ENCODE results near the gene PRDM16.

PRDM16 gene

DNA sequence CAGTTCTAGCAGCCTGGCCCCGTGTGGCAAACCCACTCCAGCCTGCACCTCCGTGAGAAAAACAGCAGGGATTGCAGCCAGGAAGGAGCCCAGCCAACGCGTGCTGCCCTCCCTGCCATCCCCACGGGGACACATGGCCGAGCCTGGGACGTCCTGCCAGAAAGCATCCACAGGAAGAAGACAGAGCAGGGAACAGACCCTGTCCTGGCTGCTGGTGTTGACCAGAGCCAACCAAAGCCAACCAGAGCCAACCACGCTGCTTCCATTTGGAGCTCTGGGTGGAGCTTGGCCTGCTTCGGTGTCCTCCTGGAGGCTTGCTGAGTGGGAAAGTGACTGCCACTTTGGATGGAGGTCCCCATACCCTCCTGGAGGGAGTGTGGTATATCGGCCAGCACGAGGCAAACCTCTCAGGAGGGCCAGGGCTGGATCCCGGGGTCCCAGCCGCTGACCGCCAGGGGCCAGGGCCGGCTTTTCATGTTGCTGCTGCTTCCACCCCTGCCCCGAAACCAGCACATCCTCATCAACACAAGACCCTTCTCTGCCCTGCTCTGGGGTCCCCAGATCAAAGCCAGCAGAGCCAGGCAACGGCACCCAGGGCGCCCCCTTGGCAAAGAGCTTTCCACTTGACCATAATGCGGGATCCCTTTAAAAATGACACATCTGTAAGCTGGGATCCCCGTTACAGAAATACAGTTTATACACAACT lies 304.9 kb downstream of the PRDM16 start:
- DNase-seq (ENCODE audit: low spot score), result no peak

DNA sequence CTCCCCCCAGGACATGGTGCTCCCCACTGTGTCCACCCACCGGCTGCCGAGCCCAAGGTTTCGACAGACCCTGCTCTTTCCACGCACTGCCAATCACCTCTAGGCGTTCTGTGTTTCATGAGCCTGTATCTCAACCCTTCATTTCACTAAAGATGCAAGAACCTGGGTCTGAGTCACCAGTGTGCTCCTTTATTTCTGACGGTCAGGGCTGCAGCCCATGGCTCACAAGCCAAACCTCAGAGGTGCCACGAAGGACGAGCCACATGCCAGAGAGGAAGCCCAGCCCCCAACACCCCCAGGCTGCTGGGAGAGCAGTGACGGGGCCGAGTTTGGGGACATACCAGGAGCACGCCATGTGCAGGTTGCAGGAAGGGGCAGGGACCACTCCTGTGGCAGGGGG lies 306.2 kb downstream of the PRDM16 start:
- DNase-seq (ENCODE audit: low spot score), result no peak

DNA sequence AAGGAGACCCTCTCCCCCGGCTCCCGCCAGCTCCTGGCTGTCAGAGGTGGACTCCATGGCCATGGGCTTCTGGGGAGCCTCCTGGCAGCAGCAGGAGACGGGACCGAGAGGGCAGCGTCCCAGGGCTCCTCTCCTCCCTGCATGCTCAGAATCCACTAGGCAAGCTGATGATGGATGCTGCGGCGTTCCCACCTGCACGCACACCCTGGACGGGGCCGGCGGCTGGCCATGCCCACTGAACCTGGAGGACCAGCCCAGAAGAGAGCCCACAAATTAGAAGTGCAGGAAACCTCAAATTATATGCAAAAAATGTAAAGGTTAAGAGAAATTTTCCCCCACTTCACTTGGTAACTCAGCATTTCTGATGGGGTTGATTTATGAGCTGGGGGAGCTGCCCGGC lies 308.2 kb downstream of the PRDM16 start:
- no peak for DNase-seq (ENCODE audit: low spot score)

DNA sequence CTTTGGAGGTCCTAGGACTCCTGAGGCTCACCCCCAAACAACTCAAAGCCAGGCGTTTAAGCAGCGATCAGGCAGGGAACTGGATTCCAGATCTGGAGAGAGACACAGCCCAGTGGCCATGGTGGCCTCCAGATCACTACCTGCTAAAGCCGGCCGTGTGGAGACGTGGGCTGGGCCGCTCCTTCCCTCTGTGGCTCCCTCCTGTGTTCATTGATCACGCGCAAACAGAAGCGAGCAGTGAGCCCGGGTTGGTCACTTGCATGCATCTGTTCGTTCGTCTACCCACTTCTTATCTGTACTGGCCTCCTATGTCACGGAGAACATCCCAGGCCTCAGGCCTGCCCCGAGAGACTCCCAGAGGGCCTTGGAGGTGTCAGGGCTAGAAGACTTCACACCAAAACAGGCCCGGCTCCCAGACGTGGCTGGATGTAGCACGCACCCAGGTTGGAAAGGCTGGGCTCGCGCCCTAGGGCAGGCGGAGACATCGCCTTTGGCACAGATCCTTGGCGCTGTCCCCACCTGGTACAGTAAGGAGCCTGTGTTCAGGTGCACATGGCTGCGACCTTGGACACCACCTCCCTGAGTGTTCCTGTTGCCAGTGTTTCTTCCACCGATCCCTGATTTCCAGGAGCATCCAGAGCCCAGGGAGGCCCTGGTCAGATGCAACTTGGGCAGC lies 308.7 kb downstream of the PRDM16 start:
- DNase-seq (ENCODE audit: low spot score), result no peak

DNA sequence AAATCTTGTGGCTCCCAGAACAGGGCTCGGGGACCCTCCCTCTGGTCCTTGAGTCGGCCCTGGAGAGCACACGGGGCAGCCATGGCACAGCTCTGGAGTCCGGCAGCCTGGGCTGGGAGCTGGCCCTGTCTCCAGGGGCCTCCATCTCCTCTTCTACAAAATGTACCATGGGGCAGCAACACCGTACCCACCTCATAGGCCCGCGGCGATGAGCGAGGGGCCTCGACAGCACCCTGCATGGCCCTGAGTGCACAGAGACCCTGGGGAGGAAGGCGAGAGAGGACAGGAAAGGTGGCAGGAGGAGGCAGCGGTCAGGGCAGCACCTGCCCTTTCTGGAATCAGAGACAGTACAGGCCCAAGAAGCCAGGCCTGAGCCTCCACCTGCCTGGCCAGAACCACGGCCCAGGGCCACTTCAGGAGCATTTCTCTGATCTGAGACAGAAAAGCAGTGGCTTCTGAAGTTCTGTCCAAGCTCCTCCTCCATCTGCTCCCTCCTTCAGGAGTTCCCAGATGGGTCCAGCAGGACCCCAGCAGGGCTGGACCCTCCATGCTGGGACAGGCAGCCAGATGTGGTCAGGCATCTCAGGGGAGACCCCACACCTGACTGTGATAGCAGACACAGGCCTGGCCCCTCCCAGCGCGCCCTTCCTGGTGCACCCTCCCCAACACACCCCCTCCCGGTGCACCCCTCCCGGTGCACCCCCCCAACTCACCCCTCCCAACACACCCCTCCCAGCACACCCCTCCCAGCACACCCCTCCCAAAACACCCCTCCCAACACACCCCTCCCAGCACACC lies 309.6 kb downstream of the PRDM16 start:
- DNase-seq (ENCODE audit: low spot score), result peak; percentile 12

DNA sequence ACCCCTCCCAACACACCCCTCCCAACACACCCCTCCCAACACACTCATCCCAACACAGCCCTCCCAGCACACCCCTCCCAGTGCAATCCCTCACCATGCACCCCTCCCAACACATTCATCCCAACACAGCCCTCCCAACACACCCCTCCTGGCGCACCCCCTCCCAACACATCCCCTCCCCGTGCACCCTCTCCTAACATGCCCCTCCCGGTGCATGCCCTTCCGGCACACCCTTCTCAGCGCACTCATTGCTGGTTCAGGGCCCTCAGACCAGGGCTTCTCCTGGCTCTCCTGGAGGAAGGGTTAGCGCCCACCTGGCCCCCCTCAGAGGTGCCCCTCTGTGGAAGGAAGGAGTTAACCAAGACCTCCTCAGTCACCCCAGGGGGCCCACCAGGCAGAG lies 310.9 kb downstream of the PRDM16 start:
- no peak for DNase-seq (ENCODE audit: low spot score)

DNA sequence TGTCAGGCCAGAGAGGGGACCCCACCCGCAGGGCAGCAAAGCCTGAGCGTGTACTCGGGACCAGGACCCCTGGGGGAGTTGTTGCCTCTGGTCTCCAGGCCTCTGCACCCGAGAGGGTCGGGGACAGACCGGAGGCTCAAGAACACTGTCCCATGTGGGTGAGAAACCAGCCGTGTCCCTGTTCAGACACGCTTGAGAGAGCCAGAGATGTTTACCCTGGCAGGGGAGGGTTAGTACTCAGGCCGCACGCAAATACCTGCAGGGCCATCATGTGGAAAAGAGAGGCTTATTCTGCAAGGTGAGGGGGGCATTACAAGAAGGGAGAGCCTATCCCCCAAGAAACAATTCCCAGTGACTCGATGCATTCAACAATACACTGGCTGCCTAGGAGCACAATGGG lies 311.5 kb downstream of the PRDM16 start:
- DNase-seq (ENCODE audit: low spot score), result no peak

DNA sequence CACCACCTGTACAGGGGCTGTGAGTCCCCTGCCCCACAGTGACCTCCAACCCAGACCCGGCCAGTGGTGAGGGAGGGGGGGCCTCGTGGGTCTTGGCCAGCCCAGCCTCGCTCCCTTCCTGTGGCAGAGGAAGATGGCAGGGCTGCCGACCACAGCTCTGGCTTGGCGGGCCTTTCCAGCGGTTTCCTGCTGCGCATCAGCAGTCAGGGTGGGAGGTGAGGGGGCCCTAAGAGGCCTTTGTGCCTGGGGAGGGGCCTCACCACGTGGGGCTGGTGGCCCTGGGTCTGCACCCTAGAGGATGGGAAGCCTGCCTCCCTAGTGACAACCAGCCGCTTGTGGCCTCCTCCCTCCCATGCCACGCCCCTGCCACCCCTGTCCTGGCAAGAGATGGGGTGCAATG lies 312.9 kb downstream of the PRDM16 start:
- no peak for DNase-seq (ENCODE audit: low spot score)

DNA sequence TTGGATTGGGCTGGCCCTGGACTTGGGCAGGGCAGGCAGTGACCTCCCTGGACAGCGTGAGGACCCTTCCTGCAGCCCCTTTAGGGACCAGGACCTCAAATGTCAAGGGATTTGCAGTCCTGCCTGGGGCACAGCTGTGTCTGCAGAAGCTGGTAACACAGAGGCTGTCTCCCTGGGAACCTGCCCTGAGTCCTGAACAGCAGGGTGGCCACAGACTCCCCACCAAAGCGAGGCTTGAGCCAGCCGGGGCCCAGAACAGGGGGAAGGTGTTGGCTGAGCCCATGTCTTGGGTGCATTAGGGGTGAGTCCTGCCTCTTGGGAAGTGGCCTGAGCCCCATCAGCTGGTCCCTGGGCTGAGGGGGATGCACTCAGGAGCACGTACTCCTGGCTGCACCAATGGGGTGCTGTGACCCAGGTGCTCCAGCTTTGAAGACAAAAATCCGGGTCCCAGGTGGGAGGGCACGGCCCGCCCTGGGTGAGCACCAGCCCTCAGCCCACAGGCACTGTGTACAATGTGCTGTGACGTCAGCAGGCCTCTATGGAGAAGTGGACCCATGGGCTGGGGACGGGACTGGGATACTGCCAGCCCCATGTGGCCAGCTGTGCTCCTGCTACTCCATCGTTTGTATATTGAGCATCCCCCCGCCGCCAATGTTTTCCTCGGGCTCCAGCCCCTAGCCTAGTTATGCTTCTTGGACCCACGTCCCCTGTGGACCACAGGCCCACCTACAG lies 313.5 kb downstream of the PRDM16 start:
- peak; percentile 19 for DNase-seq (ENCODE audit: low spot score)

DNA sequence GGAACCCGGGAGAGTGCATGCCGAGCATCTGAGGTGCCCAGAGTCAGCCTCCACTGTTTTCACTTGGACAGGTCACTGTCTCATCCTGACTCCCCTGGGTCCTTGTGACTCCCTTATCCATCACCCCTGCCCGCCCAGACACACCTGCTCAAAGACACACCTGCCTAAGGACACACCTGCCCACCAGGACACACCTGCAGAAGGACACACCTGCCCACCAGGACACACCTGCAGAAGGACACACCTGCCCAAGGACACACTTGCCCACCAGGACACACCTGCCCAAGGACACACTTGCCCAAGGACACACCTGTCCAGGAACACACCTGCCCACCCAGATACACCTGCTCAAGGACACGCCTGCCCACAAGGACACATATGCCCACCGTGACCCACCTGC lies 314.7 kb downstream of the PRDM16 start:
- no peak for DNase-seq (ENCODE audit: low spot score)

DNA sequence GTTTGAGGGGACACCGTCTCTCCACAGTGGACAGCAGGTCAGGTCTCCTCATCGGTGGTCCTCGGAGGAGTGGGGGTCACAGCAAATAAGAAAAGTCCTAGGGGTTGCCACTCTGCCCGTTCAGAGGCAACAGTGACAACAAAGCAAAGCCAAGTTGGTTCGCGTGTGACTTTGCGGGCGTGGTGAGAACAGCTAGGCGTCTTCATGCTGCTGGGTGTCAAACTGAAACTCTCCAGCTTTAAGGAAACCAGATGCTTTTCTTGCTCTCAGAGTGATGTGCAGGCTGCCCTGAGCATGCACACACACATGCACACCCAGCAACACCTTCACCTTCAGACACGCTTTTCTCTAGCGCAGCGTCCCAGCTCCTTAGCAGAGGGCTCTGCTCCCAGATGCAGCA lies 315.4 kb downstream of the PRDM16 start:
- peak; percentile 15 for DNase-seq (ENCODE audit: low spot score)

DNA sequence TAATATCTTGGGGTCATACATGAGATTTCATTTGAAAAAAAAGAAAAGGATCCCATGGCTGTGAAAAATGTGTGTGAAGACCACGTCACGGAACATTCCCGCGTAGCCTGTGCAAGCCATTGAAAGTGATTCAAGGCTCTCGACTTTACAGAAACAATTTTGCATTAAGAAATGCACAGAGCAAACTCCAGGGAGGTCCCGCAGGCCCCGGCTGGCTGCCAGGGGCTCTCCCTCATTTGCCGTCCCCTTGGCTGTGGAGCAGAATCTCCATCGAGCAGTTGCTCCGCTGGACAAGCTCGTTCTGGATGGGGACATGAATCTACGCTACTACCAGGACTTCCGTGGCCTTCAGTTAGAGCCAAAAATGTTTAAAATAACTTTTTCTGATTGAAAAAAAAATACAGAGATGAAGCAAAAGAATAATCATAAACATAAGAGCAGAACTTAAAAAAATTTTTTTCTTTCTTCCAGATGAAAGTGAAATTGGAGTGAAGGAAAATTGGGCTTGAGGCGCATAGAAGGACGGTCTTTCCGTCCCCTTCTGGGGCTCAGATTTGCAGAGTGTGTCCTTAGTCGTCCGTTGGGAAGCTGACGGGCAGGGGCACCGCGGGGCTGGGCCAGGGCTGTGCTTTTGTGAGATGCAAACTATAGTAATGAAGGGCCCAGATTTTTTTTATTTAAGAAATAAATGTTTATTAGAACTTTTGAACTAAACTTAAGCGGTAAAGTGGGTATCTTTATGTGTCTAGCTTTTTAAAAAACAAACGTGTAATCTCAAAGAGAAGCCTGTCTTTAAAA lies 317.4 kb downstream of the PRDM16 start:
- no peak for DNase-seq (ENCODE audit: low spot score)

DNA sequence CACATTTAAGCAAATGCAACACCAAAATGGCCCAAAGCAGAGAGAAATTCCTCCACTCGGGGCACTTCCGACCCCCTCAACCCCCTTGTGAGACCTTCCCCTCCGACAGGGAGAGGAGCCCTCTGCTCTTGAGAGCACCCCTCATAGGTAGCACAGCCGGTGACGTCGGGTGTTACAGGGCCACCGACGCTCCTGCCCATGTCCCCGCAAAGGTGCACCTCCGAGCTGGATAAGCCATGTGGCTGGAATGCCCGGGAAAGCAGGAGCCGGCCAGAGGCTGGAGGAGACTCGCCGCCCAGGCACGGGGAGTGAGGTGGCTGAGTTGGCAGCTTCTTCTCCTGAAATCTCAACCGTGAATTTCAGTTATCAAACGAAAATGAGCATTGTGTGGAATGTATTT lies 318.4 kb downstream of the PRDM16 start:
- DNase-seq (ENCODE audit: low spot score), result no peak

DNA sequence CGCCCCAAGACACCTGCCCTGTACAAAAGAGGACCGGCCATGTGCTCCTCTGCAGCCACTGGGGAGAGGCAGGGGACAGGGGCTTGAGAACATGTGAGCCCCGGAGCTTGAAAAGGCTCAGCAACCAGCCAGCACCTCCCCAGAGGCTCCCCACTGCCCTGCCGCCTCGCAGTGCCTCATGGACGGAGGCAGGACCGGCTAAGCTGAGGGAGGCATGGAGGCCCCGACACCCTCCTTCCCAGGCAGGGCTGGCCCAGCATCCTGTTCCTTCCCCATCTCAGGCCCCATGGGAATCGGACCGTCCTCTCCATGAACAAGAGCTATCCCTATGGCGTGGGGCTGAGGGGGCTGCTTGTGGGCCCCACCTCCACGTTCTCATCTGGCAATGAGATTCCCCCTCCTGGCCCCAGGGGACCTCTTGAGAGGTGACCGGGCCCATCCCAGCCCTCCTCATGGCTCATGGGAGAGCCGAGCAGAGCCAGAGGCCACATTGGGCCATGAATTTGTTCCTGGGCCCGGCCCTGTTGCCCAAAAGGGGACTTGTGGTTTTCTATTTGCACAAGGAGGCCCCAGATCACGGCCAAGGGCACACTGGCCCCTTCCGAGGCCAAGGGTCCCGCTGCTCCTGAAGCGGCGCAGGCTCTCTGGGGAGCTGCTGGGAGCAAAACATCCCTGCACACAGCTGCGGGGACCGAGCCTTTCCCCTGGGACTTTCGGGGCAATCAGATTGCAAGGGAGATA lies 320.3 kb downstream of the PRDM16 start:
- no peak for DNase-seq (ENCODE audit: low spot score)

DNA sequence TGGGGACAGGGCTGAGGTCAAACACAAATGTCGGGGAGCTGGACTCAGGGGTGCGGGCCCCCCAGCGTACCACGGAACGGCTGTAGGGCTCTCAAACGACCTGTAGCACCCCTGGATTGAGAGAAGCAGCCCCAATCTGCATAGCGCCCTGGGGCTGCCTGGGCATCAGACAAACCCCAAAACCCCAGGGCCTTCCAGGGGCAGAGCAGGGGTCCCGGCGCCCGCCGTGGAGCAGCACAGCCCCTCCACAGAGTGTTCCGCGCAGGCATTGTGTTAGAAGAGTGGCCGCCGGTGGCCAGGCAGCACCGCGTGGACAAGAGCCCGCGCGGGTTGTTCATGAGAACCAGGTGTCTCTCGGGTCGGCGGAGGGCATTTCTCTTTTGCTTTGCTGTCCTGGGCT lies 321.3 kb downstream of the PRDM16 start:
- no peak for DNase-seq (ENCODE audit: low spot score)

DNA sequence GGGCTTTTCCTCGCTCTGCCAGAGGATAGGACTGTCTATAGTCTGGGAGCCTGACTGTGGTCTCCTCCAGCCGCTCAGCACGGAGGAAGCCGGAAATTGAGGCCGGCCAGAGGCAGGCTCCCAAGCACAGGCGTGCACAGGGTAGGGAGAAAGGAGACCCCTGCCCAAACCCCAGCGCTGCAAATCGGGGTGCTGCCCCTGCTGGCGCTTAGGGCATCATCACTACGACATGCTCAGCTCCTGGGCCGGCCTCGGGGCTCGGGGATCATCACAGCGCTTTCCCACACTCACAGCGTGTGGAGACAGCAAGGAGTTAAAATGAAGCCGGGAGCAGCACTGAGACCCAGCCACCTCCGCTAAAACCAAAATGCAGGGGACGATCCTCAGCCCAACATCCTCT lies 322.7 kb downstream of the PRDM16 start:
- DNase-seq (ENCODE audit: low spot score), result no peak

DNA sequence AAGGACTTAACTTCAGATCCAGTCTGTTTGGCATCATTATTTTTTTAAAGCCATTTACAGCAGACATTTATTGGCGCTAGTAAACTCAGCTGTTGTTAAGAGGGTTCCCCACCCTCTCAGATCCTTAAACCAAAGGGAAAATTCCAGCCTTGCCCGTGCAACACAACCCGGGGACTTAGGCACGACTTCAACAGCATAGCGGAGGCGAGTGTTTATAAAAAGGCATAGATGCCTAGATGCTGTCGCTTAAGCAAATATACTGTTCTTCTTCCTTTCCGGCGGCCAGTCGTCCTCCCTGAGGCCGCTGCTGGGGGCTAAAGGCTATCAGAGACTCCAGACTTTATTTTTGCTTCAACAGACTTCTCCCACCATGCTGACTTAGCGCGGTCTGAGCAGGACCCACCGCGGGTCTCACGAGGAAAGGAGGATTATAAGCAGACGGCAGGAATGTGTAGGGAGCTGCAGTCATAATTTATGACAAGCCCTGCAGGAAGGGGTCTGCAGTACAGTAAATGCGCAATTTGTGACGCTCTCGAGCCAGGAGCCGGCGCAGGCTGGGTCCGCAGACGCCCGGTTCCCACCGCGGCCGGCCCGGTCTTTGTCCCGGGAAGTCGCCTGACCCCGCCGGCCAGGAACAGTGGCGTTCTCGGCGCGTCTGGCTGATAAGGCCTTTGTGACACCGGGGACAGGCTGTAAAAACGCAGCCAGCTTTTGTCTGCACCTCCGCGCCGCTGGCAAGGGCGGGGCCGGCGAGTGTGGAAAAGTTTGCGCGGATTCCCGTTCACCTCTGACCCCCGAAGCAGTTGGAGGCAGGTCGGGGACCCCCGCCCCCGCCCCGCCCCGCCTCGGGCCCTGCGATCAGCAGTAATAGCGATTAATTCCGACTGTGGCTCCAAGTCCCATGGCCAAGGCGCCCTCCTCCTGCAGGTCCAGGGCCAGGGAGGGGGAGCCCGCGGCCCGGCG lies 324.3 kb downstream of the PRDM16 start:
- no peak for DNase-seq (ENCODE audit: low spot score)

DNA sequence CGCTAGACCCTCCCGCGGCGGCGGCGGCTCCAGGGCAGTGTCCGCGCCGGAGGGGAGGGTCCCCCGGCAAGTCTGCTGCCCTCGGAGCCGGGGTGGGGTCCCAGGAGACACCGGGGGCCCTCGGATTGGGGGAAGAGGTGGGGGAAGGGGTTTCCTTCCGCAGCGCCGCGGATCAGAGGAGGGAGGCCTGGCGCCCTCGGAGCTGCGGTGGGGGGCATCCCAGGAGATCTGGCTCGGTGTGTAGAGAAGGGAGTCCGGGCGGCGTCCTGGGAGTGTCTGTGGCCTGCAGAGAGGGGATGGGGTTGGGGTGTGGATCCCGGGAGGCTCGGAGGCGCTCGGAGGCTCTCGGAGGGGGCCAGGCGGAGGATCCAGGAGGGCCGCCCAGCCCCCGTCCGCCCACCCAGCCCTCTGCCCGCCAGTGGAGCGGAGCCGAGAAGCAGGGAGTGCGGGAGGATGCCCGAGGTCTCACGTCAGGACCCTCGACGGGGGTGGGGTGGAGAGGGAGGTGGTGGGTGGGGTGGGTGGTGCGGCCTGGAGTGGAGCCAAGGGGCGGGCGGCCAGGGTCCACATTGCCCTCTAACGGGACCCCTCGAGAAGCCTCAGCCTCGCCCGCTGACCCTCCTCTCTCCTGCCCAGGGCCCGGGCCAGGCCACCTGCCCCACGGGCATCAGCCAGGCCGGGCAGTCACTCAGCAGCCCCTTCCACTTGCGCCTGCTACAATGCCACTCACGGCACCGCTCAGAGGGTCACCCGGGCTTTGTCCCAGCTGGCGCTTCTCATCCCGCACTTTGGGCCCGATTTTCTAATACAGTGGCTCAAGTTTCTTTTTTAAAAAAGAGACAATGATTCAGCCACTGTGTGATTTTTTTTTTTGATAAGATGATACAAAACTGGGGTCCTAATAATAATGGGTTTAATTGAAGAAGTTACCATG lies 325.3 kb downstream of the PRDM16 start:
- no peak for DNase-seq (ENCODE audit: low spot score)

DNA sequence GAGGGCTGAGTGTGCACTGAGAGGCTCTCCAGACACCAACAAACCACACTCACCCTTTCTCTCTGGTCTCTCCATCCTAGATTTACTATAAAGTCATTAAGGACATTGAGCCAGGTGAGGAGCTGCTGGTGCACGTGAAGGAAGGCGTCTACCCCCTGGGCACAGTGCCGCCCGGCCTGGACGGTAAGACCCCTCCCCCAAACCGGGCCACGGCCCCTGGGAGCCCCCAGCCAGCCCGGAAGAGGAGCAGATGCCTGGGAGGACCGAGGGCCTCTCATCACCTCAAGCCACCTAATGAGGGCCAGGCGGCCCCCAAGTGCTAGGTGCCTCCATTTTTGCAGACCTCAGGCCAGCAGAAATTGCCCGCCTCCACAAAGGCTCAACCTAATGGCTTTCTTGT lies 327.4 kb downstream of the PRDM16 start:
- no peak for DNase-seq (ENCODE audit: low spot score)
